NT2/D1 (cell line): ENCODE measurements around the gene KNCN.

ENCODE experiments used
- DNase-seq: peaks from one replicate; pipeline ENCODE4 v3.0.0-alpha.2; 2011; ENCODE audit warnings: low read depth, low spot score
- H3K27me3 ChIP-seq: 2 replicates; pipeline ENCODE4 v1.6.0; 2011; ENCODE audit warnings: mild to moderate bottlenecking; ENCODE audit not compliant: insufficient read length, insufficient read depth
- H3K36me3 ChIP-seq: 2 replicates; pipeline ENCODE4 v1.6.1; 2011; ENCODE audit warnings: mild to moderate bottlenecking, low read length, mixed read lengths; ENCODE audit not compliant: insufficient read depth, insufficient read length
- H3K4me1 ChIP-seq: 2 replicates; pipeline ENCODE4 v1.5.1; 2011; ENCODE audit not compliant: insufficient read depth, insufficient read length
- H3K4me3 ChIP-seq: 2 replicates; pipeline ENCODE4 v1.5.1; 2011; ENCODE audit warnings: low read depth; ENCODE audit not compliant: insufficient read length
- H3K9ac ChIP-seq: 2 replicates; pipeline ENCODE4 v1.6.0; 2011; ENCODE audit warnings: low read depth; ENCODE audit not compliant: insufficient read length
- H3K9me3 ChIP-seq: 2 replicates; pipeline ENCODE4 v1.5.1; 2011; ENCODE audit warnings: mild to moderate bottlenecking, low read length; ENCODE audit not compliant: insufficient read depth
- SUZ12 ChIP-seq: IDR thresholded peaks from 2 replicates; pipeline ENCODE4 v1.6.1; 2011; ENCODE audit not compliant: insufficient read length, insufficient read depth; ENCODE audit errors: extremely low read depth
- YY1 ChIP-seq: IDR thresholded peaks from 2 replicates; pipeline ENCODE4 v1.6.1; 2011; ENCODE audit not compliant: insufficient read length, insufficient read depth
- ZNF274 ChIP-seq: IDR thresholded peaks from 2 replicates; pipeline ENCODE4 v1.6.1; 2011; ENCODE audit warnings: mild to moderate bottlenecking, low read depth, low read length

KNCN gene

DNA sequence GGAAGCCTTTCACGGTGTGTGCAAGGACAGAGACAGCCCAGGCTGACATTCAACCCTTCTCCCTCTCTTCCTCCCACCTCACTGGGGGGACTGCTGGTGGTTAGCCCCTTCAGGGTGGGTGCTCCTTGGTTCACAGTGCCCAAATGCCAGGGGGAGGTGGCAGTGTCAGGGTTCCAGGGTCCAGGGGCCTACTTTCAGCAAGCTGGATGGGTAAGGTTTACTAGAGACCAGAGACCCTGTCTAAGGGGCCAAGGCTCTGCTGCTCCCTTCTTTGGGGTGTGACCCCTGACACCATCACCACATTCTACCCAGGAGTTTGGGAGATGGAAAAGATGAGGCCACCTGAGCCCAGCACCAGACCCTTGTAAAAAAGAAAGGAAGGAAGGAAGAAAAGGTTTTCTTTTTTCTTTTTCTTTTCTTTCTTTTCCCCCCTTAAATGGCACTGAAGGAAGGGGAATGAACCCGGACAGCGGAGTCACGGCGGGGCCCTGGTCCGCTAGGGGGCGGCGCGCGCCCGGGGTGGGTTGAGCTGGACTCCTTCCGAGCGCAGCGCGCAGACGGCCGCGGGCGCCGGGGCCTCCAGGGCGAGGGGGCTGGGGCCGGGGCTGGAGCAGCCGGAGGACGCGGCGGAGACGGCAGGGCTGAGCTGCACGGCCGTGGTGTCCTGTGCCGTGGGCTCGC lies 18.8 kb downstream of the KNCN start:
- peak overlapping the region; percentile 45 for H3K4me3 ChIP-seq
- H3K27me3 ChIP-seq, result peaks cover 96% of the 10 kb centered on the region
- DNase-seq, result peak; percentile 71
- peaks cover 10% of the 10 kb centered on the region for H3K9me3 ChIP-seq
- H3K9ac ChIP-seq, result peak overlapping the region; percentile 79
- peaks cover 26% of the 10 kb centered on the region for H3K4me1 ChIP-seq
- no peak for TF ChIP-seq YY1
- no peaks in the 10 kb centered on the region for H3K36me3 ChIP-seq

DNA sequence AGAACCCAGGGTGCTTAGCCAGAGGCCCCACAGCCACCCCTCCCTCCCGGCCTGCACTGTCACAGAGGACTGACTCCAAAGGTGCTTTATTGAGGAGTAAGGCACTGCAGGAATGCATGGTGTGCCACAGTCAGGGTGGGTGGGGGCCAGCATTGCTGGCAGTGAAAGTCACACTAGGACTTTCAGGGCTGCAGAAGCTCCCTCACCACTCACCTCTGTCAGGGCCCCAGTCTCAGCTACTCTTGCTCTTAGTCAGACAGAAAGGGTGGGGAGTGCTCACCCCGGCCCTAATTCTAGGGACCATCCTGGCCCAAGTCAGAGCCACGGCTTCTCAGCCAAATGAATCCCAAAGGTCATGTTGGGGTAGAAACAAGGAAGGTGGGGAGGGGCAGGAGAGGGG lies 19.4 kb downstream of the KNCN start:
- H3K9ac ChIP-seq, result no peak overlapping the region
- H3K27me3 ChIP-seq, result peaks cover 97% of the 10 kb centered on the region
- peaks cover 31% of the 10 kb centered on the region for H3K4me1 ChIP-seq
- H3K36me3 ChIP-seq, result no peaks in the 10 kb centered on the region
- TF ChIP-seq YY1 (no peak), ZNF274 (no peak), SUZ12 (no peak)
- no peak overlapping the region for H3K4me3 ChIP-seq
- peaks cover 9% of the 10 kb centered on the region for H3K9me3 ChIP-seq
- no peak for DNase-seq

DNA sequence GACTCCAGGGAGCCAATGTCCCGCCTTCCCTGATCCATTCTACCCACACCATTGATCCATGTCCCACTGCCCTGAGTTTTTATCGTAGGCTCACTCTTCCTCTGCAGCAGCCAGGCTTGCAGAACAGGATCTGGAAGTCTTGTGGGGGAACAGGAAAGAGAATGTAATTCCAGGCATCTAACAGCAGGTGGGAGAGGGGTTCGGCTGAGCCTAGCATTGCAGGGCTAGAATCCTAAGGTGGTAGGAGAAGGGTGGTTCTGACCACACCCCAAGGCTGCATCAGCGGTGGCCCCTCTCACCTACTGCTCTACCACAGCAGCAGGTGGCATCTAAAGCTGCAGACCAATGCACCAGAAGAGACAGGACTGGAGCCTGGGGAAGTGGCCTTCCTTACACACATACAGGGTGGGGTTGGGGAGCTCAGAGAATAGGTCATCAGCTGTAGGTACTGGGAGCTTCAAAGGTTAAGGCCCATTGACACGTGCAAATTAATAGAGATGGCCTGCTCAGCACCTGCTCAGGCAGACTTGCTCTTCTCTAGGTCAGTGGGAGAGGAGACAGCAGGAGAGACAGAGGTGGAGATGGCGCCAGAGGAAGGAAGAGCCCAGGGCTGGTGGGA lies 20.5 kb downstream of the KNCN start:
- peaks cover 38% of the 10 kb centered on the region for H3K4me1 ChIP-seq
- TF ChIP-seq YY1 (no peak), SUZ12 (no peak), ZNF274 (no peak)
- H3K4me3 ChIP-seq, result no peak overlapping the region
- no peaks in the 10 kb centered on the region for H3K36me3 ChIP-seq
- no peaks in the 10 kb centered on the region for H3K9me3 ChIP-seq
- H3K9ac ChIP-seq, result no peak overlapping the region
- H3K27me3 ChIP-seq, result peaks cover 100% of the 10 kb centered on the region
- no peak for DNase-seq

DNA sequence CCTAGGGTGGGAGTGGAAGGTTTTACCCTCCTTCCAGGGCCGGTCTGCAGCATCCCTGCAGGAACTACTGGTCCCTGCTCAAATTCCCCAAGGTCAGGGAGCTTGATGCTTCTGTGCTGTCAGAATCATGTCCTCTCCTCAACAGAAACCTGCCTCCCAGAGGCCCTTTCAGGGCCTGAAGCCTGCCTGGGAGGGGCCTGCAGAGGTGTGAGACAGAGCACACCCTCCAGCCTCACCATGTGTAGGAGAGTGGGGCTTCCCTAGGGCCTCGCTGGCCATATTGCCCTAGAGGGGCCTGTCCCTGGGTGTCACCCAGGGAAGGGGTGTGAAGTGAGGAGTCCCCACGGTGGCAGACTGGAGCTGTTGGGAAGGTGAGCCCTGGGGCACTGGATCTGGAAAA lies 21.1 kb downstream of the KNCN start:
- peaks cover 43% of the 10 kb centered on the region for H3K4me1 ChIP-seq
- H3K9ac ChIP-seq, result no peak overlapping the region
- H3K4me3 ChIP-seq, result no peak overlapping the region
- no peaks in the 10 kb centered on the region for H3K9me3 ChIP-seq
- no peaks in the 10 kb centered on the region for H3K36me3 ChIP-seq
- DNase-seq, result no peak
- no peak for TF ChIP-seq SUZ12
- no peak for TF ChIP-seq ZNF274
- no peak for TF ChIP-seq YY1
- H3K27me3 ChIP-seq, result peaks cover 100% of the 10 kb centered on the region

DNA sequence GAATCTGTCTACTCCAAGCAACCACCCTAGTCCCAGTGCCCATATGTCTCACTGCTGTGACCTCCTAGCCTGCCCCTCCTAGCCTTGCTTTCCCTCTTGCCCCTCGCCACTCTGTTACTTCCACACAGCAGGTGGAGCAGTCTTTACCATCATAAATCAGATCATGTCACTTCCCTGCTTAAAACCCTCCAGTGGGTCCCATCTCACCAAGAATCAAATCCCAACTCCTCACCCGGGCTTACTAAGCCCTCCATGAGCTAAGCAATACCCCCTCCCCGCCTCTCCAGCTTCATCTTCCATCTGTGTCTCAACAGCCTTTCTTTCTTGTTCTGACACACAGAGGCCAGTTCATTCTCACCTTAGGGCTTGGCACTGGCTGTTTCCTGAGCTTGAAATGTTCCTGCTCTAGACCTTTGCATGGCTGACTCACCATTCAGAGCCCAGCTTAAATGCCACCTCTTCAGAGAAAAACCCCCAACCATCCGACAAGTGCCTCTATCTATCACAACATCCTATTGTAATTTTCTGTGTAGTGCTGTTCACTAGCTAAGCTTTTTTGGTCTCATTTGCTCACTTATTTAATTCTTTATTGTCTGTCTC lies 22.3 kb downstream of the KNCN start:
- no peak for TF ChIP-seq YY1
- TF ChIP-seq ZNF274, result no peak
- no peak for TF ChIP-seq SUZ12
- Histone ChIP-seq H3K27me3 (peaks cover 100% of the 10 kb centered on the region), H3K36me3 (no peaks in the 10 kb centered on the region), H3K4me3 (no peak overlapping the region), H3K4me1 (peaks cover 52% of the 10 kb centered on the region), H3K9me3 (no peaks in the 10 kb centered on the region), H3K9ac (no peak overlapping the region)
- no peak for DNase-seq

DNA sequence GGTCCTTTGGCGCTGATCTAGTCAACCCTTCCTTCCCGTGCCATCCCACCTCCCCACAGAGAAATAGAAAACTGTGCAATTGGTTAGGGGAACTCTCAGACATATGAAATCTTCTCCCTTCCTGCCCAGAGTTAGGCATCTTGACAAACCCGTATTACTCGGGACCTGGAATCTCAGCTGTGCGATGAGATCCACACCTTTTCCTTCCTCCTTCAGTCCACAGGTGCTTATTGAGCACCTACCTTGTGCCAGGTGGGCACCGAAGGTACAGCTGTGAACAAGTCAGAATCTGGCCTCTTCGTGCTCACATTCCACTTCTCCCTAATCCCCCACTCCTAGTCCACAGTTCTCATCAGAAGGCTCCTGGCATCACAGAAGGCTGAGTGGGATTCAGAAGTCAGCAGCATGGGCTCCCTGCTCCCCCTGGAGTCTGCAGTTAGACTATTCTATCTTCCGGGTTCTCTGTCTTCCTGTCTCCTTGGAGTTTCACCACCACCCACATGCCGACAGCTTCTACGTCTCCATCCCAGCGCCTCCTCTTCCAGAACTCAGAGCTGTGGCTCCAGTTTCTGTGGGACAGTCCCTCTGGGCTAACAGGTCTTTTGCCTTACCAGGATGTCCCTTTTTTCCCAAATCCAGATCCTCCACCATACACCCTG lies 23.0 kb downstream of the KNCN start:
- H3K4me1 ChIP-seq, result peaks cover 47% of the 10 kb centered on the region
- no peak overlapping the region for H3K9ac ChIP-seq
- H3K36me3 ChIP-seq, result no peaks in the 10 kb centered on the region
- no peaks in the 10 kb centered on the region for H3K9me3 ChIP-seq
- H3K4me3 ChIP-seq, result no peak overlapping the region
- H3K27me3 ChIP-seq, result peaks cover 100% of the 10 kb centered on the region
- TF ChIP-seq SUZ12 (peak; percentile 34), YY1 (no peak)
- no peak for DNase-seq
